Gastroesophageal sphincter (tissue), 4 donors: ENCODE data around the gene HMGN5. TPM values are rescaled to one million over a fixed set of nuclear protein-coding genes. Genes with fewer than 3 reads are reported as not detected.

ENCODE experiments used
- ATAC-seq: fragments of 150-250 bp; one replicate; pipeline ENCODE4 v1.9.1; 2016; ENCODE audit warnings: mild to moderate bottlenecking, moderate library complexity
- H3K27ac ChIP-seq, 4 donors: fragments of 200-600 bp; sonication (generic) in 3 of 4; 1 replicate in 3 of 4; 2 replicates in 1 of 4; pipeline ENCODE4 v1.5.1; 2016 to 2019
- H3K27me3 ChIP-seq: fragments of 200-600 bp; sonication (generic); one replicate; pipeline ENCODE4 v1.5.1; 2019
- H3K36me3 ChIP-seq, 2 donors: fragments of 200-600 bp; sonication (generic); one replicate each; pipeline ENCODE4 v1.5.1; 2019; ENCODE audit warnings: control low read depth in 1 of 2
- H3K4me1 ChIP-seq, 3 donors: fragments of 200-600 bp; sonication (generic); 1 replicate in 2 of 3; 2 replicates in 1 of 3; pipeline ENCODE4 v1.5.1; 2016 to 2019; ENCODE audit warnings: control low read depth in 2 of 3
- H3K4me3 ChIP-seq, 2 donors: fragments of 200-600 bp; sonication (generic); one replicate each; pipeline ENCODE4 v1.5.1; 2019; ENCODE audit warnings: mild to moderate bottlenecking in 1 of 2, moderate library complexity in 1 of 2
- H3K9me3 ChIP-seq, 3 donors: fragments of 200-600 bp; sonication (generic); one replicate each; pipeline ENCODE4 v1.5.1; 2017 to 2019; ENCODE audit warnings: control low read depth in 2 of 3
- CTCF ChIP-seq, 4 experiments: fragments of 200-600 bp in 2 of 4; fragments of 450-650 bp in 2 of 4; sonication (generic) in 1 of 4; IDR thresholded peaks; one replicate each; pipeline ENCODE4 v1.5.1; 2017 to 2019; ENCODE audit warnings: antibody characterized with exemption in 4 of 4, mild to moderate bottlenecking in 2 of 4, moderate library complexity in 2 of 4
- EP300 ChIP-seq: sonication (generic); formaldehyde crosslinking; IDR thresholded peaks from one replicate; pipeline ENCODE4 v1.6.1; 2017; ENCODE audit warnings: antibody characterized with exemption, mild to moderate bottlenecking
- POLR2A ChIP-seq, 2 donors: fragments of 450-650 bp; IDR thresholded peaks; one replicate each; pipeline ENCODE4 v1.6.1; 2017; ENCODE audit warnings: antibody characterized with exemption in 2 of 2, mild to moderate bottlenecking in 2 of 2, moderate library complexity in 1 of 2
- POLR2AphosphoS5 ChIP-seq: sonication (generic); formaldehyde crosslinking; IDR thresholded peaks from one replicate; pipeline ENCODE4 v1.6.1; 2017; ENCODE audit warnings: antibody characterized with exemption
- WGBS, 2 donors: methylation state at CpG; one replicate each; pipeline ENCODE4 v1.1.5; 2018; ENCODE audit warnings: low coverage in 1 of 2; 5-methylcytosine and 5-hydroxymethylcytosine counted together
- total RNA-seq, 4 donors: library from RNA; depleted of rRNA; stranded (reverse); fragments of >200 nt; gene quantifications; one replicate each; pipeline ENCODE4 v1.1.0, GENCODE V29; 2016

HMGN5 gene
- total RNA-seq, 4 donors from 2014 or later = 4.0 to 14.3 (median 5.8) TPM

GRCh38 chrX:81110286-81110685, 91.4 kb downstream of the HMGN5 start:
- no peak for ATAC-seq
- no peaks in the 10 kb centered on the region for H3K4me1 ChIP-seq
- H3K4me3 ChIP-seq = no peak overlapping the region
- no peak for TF ChIP-seq POLR2AphosphoS5
- no peak for TF ChIP-seq CTCF (IDR thresholded peaks at IDR 0.05)
- TF ChIP-seq POLR2A (IDR thresholded peaks at IDR 0.05) = no peak
- no peak for TF ChIP-seq EP300
- no peak overlapping the region for H3K27ac ChIP-seq
- H3K27me3 ChIP-seq = no peaks in the 10 kb centered on the region
- H3K9me3 ChIP-seq = no peaks in the 10 kb centered on the region
- 72 to 96% methylated on average over 3 of the region's 3 CpGs for WGBS, 2 donors
- H3K36me3 ChIP-seq = no peaks in the 10 kb centered on the region

GRCh38 chrX:81082649-81083048, 119.1 kb downstream of the HMGN5 start:
- WGBS, 2 donors = 83% methylated on average over 2 of the region's 2 CpGs; no CpG with 5 or more reads in 1 of the 2 donors
- ATAC-seq = no peak
- Histone ChIP-seq H3K36me3 (no peaks in the 10 kb centered on the region), H3K27ac (no peak overlapping the region), H3K27me3 (no peaks in the 10 kb centered on the region), H3K4me1 (no peaks in the 10 kb centered on the region), H3K9me3 (no peaks in the 10 kb centered on the region), H3K4me3 (no peak overlapping the region)
- TF ChIP-seq CTCF (IDR thresholded peaks at IDR 0.05) (no peak), POLR2AphosphoS5 (no peak), POLR2A (IDR thresholded peaks at IDR 0.05) (no peak)

Other genes with a start within 250 kb of the HMGN5 start
- 100 to 1,000 TPM; 266 to 380 (median 359) TPM for gene SH3BGRL, start 189 bp upstream of the HMGN5 start, total RNA-seq